ENCODE measurements around the gene DIAPH2.

Gene DIAPH2

GRCh38 chrX:97158269-97158668 lies 473.6 kb downstream of the DIAPH2 start:
- no peak for DNase-seq

- no peak for DNase-seq
These were observed 475.5 kb downstream of the DIAPH2 start for GRCh38 chrX:97159916-97160800.

DNA sequence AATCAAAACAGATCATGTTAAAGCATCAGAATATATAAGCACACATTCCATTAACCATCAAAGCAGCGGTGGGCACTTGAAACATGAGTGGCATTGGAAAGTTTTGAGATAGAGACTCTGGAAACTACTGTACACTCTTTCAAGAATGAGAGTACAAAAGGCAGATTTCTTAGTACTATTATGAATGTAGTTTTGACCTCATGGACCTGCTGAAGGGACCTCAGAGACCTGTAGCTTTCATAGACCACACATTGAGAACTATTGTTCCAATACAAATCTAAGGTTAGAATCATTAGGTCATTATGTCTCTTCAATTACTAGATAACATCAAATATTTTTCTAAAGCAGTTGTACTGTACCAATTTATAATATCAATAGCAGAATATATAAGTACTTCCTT lies 482.7 kb downstream of the DIAPH2 start:
- no peak for DNase-seq

DNA sequence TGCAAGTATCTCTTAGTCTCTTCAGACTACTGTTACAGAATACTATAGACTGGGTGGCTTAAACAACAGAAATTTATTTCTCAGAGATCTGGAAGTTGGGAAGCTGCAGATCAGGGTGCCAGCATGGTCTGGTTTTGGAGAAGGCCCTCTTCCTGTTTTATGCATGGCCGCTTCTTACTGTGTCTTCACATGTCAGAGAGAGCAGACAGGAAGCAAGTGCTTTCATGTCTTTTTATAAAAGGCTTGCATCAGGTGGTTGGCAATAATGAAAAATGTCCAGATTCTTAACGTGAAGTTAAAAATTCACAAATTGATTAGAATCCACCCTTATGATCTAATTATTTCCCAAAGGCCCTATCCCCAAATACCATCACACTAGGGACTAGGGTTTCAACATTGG lies 484.0 kb downstream of the DIAPH2 start:
- no peak for DNase-seq

DNA sequence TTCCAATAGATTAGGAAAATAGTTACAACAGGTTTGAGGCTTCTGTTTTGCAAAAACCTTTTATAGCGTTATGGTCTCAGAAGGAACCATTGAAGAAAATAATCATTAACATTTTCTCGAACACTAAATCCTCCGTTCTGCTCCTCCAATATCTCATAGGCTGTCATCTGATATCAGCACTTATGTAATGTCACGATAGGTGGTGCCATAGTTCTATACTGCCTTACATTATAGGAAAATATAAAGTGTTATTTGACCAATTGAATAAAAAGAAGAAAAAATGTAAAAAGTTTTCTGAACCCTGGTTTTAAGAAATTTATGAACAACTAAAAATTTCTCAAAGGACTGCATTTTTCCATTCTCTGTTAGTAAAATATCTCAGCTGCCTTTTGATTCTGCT lies 490.5 kb downstream of the DIAPH2 start:
- no peak for DNase-seq

DNA sequence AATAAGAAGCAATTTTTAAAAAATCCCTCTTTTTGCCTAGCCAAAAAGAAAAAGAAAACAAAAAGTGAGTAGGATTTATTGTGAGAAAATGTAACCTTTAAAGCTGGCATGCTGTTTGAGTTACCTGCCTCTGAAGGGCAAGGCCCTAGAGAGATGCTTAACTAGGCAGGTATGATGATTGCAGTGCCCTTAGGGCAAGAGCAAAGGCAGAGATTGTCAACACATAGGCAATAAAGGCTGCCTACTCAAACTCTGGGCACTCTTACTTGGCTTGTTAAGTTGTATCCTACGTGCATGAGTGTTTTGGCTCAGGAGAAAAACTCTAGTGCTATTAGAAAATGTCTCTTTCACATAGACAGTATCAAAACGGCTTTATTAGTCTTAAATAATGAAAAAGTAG lies 505.0 kb downstream of the DIAPH2 start:
- no peak for DNase-seq

DNA sequence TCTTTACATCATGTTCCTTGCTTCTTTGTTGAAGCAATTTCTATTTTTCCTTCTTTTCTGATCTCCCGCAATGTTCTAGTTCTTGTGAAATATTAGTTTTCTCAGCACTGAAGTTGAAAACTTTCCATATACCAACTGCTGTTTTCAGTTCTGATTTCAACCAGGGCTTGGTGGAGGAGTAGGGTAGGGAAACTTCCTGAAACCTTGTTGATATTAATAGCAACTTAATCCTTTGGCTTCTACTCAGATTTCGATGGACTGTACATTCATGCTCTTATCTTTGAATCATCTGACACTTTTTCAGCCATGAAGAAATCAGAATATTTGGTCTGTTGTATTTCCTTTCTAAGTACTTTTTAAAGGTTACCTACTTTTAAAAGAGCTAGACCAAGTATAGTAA lies 514.9 kb downstream of the DIAPH2 start:
- DNase-seq: no peak

DNA sequence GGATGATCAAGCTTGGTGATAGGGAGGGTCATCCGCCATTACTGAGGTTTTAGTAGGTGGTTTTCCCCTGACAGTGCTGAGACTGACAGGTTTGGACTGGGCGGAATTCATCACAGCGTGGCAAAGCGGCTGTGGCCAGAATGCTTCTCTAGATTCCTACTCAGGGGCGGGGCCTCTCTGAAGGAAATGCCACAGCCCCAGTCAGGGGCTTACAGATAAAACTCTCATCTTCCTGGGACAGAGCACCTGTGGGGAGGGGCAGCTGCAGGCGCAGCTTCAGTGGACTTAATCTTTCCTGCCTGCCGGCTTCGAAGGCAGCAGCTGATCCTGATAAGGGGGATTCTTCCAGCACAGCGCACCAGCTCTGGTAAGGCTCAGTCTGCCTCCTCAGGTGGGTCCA lies 515.8 kb downstream of the DIAPH2 start:
- no peak for DNase-seq

- no peak for DNase-seq
These were observed 525.9 kb downstream of the DIAPH2 start for GRCh38 chrX:97210501-97210900.

DNA sequence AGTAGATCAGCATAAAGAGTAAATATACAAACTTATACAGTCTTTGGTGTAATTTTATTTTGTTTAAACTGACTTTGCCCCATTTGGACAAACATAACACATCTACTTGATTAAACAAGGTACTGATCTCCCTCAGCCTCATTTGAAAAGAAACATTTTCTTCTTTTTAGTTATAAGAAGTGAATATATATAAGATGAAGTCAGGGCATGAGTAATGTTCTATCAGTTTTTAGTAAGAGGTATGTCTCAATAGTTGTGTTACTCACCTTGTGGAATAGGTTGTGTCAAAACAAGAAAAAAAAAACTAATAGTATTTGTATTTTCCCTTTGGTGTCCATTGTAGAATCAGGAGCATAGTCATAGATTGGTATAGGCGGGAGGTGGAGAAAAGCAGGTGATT lies 526.4 kb downstream of the DIAPH2 start:
- DNase-seq: no peak

- DNase-seq: no peak
These were observed 530.5 kb downstream of the DIAPH2 start for GRCh38 chrX:97215186-97215585.

- DNase-seq: no peak
These were observed 539.5 kb downstream of the DIAPH2 start for GRCh38 chrX:97224148-97224547.

DNA sequence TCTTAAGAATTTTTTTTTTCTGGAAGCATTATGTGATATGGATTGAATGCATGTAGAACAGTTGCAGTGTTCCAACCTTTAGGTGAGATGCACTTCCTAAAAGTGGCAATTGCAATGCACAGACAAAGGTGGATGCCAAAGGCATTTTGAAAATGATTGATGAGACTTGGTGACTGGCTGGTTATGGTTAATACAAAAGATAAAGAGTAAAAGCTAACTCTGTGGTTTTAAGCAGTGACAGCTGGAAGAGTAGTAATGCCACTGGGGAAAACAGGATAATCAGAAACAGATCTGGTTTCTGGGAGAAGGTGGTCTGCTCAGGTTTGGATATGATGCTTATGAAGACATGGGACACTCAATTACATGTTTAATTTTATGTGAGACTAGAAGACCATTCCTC lies 544.7 kb downstream of the DIAPH2 start:
- DNase-seq: no peak

DNA sequence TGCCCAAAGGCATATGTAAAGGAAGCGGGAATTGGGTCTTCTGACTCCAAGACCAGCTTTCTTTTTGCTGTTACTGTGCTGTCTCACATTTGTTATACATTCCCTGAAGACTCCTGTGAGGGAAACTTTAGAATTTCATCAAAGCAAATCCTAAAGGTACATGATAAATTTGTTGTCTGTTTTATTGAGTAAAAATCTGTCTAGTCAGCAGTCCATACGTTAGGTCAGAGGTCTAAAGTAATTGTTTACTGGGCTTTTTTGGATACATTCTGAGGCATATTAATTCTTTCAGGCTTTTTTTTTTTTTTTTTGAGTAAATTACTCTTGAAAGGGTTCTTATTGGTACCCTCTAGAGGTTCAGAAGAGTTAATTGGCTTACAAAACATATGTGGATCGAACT lies 546.3 kb downstream of the DIAPH2 start:
- no peak for DNase-seq

DNA sequence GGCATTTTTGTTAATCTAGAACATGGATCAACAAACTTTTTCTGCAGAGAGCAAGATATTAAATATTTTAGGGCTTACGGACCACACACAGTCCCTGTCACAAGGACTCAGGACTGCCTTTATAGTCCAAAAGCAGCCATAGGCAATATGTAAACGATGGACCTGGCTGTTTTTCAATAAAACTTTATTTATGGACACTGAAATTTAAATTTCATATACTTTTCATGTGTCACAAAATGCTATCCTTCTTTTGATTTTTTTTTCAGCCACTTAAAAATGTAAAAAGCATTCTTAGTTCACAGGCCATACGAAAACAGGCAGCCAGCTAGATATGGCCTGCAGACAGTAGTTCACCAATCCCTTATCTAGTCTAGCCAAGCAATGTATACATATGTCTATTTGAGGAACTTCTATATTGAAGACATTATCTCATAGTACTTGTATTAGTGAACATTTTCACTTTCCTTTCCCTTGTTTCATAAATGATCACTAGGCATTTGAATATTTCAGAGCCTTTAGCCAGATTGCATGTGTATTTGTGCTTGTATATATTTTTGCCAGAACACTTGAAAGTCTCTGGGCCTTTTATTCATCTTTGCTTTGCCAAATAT lies 549.9 kb downstream of the DIAPH2 start:
- no peak for DNase-seq

DNA sequence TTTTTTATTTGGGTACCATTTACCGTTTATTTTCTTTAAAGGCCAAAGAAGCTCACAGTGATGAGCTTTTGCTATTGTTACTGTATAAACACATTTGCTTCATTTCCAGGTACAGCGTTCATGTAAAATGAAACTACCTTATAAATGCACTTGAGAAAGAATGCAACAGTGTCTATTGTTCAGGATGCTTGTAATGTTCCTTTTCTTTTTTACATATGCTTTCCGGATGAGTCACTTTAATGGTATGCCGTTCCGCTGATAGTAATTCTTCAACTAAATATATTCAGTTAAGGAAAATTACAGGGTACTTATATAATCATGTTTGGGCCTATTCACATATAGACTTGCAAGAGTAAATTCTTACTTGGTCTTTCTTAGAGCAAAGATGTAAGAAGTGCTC lies 554.0 kb downstream of the DIAPH2 start:
- no peak for DNase-seq

- DNase-seq: no peak
These were observed 567.5 kb downstream of the DIAPH2 start for GRCh38 chrX:97252111-97252510.

DNA sequence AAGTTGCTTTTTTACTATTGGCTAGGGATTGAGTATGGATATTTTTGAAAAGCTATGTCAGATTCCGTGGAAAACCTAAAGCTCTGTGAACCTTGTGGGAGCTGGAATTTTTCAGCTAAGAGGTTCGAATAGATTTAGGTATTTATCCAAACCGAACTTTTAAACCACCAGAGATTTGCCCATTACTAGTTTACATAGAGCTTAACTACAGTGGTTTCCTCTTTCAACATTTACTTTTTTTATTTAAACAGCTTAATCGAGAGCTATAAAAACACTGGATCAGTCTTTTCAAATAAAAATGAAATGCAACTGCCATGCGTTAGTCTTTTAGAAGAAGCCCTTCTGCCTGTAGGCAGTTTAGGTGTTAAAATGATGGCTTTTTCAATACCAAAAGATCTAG lies 576.0 kb downstream of the DIAPH2 start:
- DNase-seq: no peak

- DNase-seq: no peak
These were observed 581.9 kb downstream of the DIAPH2 start for GRCh38 chrX:97266406-97267121.

GRCh38 chrX:97267396-97268181 lies 582.9 kb downstream of the DIAPH2 start:
- DNase-seq: no peak

DNA sequence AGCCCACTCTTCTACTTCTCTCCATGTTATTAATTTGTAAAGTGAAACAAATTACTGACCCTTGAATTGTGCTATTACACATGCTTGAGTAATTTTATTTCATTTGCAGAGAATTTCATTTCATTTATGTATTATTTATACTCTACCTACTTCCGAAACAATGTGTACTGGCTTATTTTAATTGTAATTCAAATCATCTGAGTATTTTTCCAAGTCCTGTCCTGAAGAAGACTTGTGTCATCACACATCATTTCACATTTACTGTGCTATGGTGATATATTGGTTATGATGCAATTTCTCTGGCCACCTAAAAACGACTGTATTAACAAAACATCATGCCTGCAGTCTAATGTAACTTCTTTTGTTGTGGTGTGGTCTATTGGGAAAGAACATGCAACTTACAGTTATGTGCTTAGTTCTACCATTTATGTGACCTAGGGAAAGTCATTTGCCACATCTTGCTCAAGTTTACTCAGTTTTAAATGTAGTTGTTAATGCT lies 583.6 kb downstream of the DIAPH2 start:
- DNase-seq: no peak
